Effector CD4-positive, alpha-beta T cell (primary cell): ENCODE measurements around the gene PDGFRB.

Experiments
- DNase-seq: peaks from one replicate; pipeline ENCODE4 v3.0.0-alpha.2; 2020

PDGFRB gene

GRCh38 chr5:150143350-150144245, 12.0 kb downstream of the PDGFRB start:
- no peak for DNase-seq

GRCh38 chr5:150142959-150143349, 12.7 kb downstream of the PDGFRB start:
- DNase-seq, result no peak

- no peak for DNase-seq
Measured at GRCh38 chr5:150142185-150142958, 13.3 kb downstream of the PDGFRB start.

- no peak for DNase-seq
Measured at GRCh38 chr5:150141544-150142184, 14.0 kb downstream of the PDGFRB start.

- DNase-seq, result no peak
Measured at GRCh38 chr5:150140830-150141229, 14.8 kb downstream of the PDGFRB start.

GRCh38 chr5:150139334-150139733, 16.3 kb downstream of the PDGFRB start:
- DNase-seq, result no peak

GRCh38 chr5:150138551-150139265, 16.9 kb downstream of the PDGFRB start:
- DNase-seq, result no peak

GRCh38 chr5:150137997-150138396, 17.6 kb downstream of the PDGFRB start:
- no peak for DNase-seq

- no peak for DNase-seq
Measured at GRCh38 chr5:150137168-150137957, 18.3 kb downstream of the PDGFRB start.

- no peak for DNase-seq
Measured at GRCh38 chr5:150136305-150137167, 19.1 kb downstream of the PDGFRB start.

- DNase-seq, result no peak
Measured at GRCh38 chr5:150135557-150136304, 19.9 kb downstream of the PDGFRB start.

- DNase-seq, result no peak
Measured at GRCh38 chr5:150134198-150134588, 21.5 kb downstream of the PDGFRB start.

- no peak for DNase-seq
Measured at GRCh38 chr5:150133581-150134197, 22.0 kb downstream of the PDGFRB start.

- no peak for DNase-seq
Measured at GRCh38 chr5:150132740-150133139, 22.9 kb downstream of the PDGFRB start.

- no peak for DNase-seq
Measured at GRCh38 chr5:150131978-150132694, 23.5 kb downstream of the PDGFRB start.

GRCh38 chr5:150131461-150131860, 24.2 kb downstream of the PDGFRB start:
- no peak for DNase-seq

- no peak for DNase-seq
Measured at GRCh38 chr5:150130493-150130922, 25.1 kb downstream of the PDGFRB start.

- DNase-seq, result no peak
Measured at GRCh38 chr5:150129813-150130492, 25.7 kb downstream of the PDGFRB start.
